WTC11 (cell line): ENCODE results near the gene KLK3. TPM values are rescaled to one million over a fixed set of nuclear protein-coding genes. Genes with fewer than 3 reads are reported as not detected.

Experiments used
- ATAC-seq: fragments of 200-7000 bp; cut with Tn5 transposase; 2 replicates; pipeline ENCODE4 v1.10.0; 2021; ENCODE audit warnings: mild to moderate bottlenecking, moderate library complexity
- CTCF ChIA-PET: fragments of 300-600 bp; sonication (Branson Sonifier 250); formaldehyde crosslinking; loops from one replicate; lab custom pipeline; 2021; ENCODE audit warnings: antibody characterized with exemption; lab: Charles Lee
- POLR2A ChIA-PET: fragments of 350-600 bp; sonication (Branson Sonifier 250); formaldehyde crosslinking; loops from one replicate; lab custom pipeline; 2021; ENCODE audit warnings: antibody characterized with exemption; lab: Charles Lee
- DNase-seq: peaks from one replicate; pipeline ENCODE4 v3.0.0; 2021; ENCODE audit warnings: low spot score
- H3K27ac Mint-ChIP-seq: 2 replicates; pipeline ENCODE4 v1.8.0; 2021; ENCODE audit warnings: mixed read lengths
- H3K27me3 Mint-ChIP-seq: 2 replicates; pipeline ENCODE4 v1.8.0; 2021; ENCODE audit warnings: low read depth, mild to moderate bottlenecking, moderate library complexity, mixed read lengths
- H3K36me3 Mint-ChIP-seq: 2 replicates; pipeline ENCODE4 v1.8.0; 2021; ENCODE audit warnings: mixed read lengths
- H3K4me1 Mint-ChIP-seq: 2 replicates; pipeline ENCODE4 v1.8.0; 2022; ENCODE audit warnings: mixed read lengths
- H3K4me3 Mint-ChIP-seq: 2 replicates; pipeline ENCODE4 v1.8.0; 2021; ENCODE audit warnings: mild to moderate bottlenecking, moderate library complexity, mixed read lengths
- H3K9me3 Mint-ChIP-seq: 2 replicates; pipeline ENCODE4 v1.8.0; 2021; ENCODE audit warnings: mixed read lengths
- CREB1 ChIP-seq: sonication (generic); formaldehyde crosslinking; IDR thresholded peaks from 2 replicates; pipeline ENCODE4 v1.8.0; 2023; ENCODE audit warnings: mild to moderate bottlenecking, missing genetic modification reagents
- E2F1 ChIP-seq: sonication (generic); formaldehyde crosslinking; IDR thresholded peaks from 2 replicates; pipeline ENCODE4 v1.8.0; 2022; ENCODE audit warnings: mild to moderate bottlenecking, missing genetic modification reagents
- E2F4 ChIP-seq: sonication (generic); formaldehyde crosslinking; IDR thresholded peaks from 2 replicates; pipeline ENCODE4 v1.8.1; 2022; ENCODE audit warnings: low read depth, mild to moderate bottlenecking, moderate library complexity, missing genetic modification reagents, borderline replicate concordance
- ERG ChIP-seq: fragments of 250-450 bp; sonication (Bioruptor Pico); IDR thresholded peaks from 2 replicates; pipeline ENCODE4 v1.8.0; 2021; ENCODE audit warnings: mild to moderate bottlenecking
- IRF1 ChIP-seq: sonication (generic); formaldehyde crosslinking; IDR thresholded peaks from 2 replicates; pipeline ENCODE4 v1.8.0; 2023; ENCODE audit warnings: missing genetic modification reagents
- MYBL2 ChIP-seq: sonication (generic); formaldehyde crosslinking; IDR thresholded peaks from 2 replicates; pipeline ENCODE4 v1.8.1; 2023; ENCODE audit warnings: mild to moderate bottlenecking, moderate library complexity, missing genetic modification reagents
- NFATC4 ChIP-seq: fragments of 250-450 bp; sonication (Bioruptor Pico); IDR thresholded peaks from 2 replicates; pipeline ENCODE4 v1.9.0; 2021; ENCODE audit warnings: mild to moderate bottlenecking
- SMAD4 ChIP-seq: sonication (generic); formaldehyde crosslinking; IDR thresholded peaks from 2 replicates; pipeline ENCODE4 v1.8.0; 2022; ENCODE audit warnings: mild to moderate bottlenecking, missing genetic modification reagents
- SP1 ChIP-seq: sonication (generic); formaldehyde crosslinking; conservative IDR thresholded peaks from 2 replicates; pipeline ENCODE4 v1.8.1; 2022; ENCODE audit warnings: missing genetic modification reagents
- TEAD1 ChIP-seq: sonication (generic); formaldehyde crosslinking; IDR thresholded peaks from 2 replicates; pipeline ENCODE4 v1.8.0; 2022; ENCODE audit warnings: mild to moderate bottlenecking, missing genetic modification reagents
- USF1 ChIP-seq: sonication (generic); formaldehyde crosslinking; IDR thresholded peaks from 2 replicates; pipeline ENCODE4 v1.8.0; 2022; ENCODE audit warnings: mild to moderate bottlenecking, missing genetic modification reagents
- ZNF138 ChIP-seq: sonication (generic); formaldehyde crosslinking; conservative IDR thresholded peaks from 2 replicates; pipeline ENCODE4 v1.8.1; 2022; ENCODE audit warnings: mild to moderate bottlenecking, moderate library complexity, missing genetic modification reagents
- ZNF232 ChIP-seq: sonication (generic); formaldehyde crosslinking; IDR thresholded peaks from 2 replicates; pipeline ENCODE4 v1.8.0; 2022; ENCODE audit warnings: mild to moderate bottlenecking, missing genetic modification reagents
- ZNF263 ChIP-seq: sonication (generic); formaldehyde crosslinking; IDR thresholded peaks from 2 replicates; pipeline ENCODE4 v1.8.1; 2022; ENCODE audit warnings: low read depth, mild to moderate bottlenecking, moderate library complexity, missing genetic modification reagents
- ZNF423 ChIP-seq: fragments of 250-450 bp; sonication (Bioruptor Pico); IDR thresholded peaks from 2 replicates; pipeline ENCODE4 v2.1.2; 2022; ENCODE audit warnings: mild to moderate bottlenecking, moderate library complexity
- total RNA-seq: library from RNA; stranded (reverse); gene quantifications from 3 replicates; pipeline ENCODE4 v1.2.3, GENCODE V29; 2021
- TF ChIP-seq, protein P1 (sequence below): fragments of 250-450 bp; sonication (Bioruptor Pico); conservative IDR thresholded peaks from 2 replicates; pipeline ENCODE4 v1.9.0; 2021; ENCODE audit warnings: mild to moderate bottlenecking
- TF ChIP-seq, protein P2 (sequence below): sonication (generic); formaldehyde crosslinking; IDR thresholded peaks from 2 replicates; pipeline ENCODE4 v1.8.1; 2023; ENCODE audit warnings: mild to moderate bottlenecking, moderate library complexity, missing genetic modification reagents
- TF ChIP-seq, protein P3 (sequence below): fragments of 250-450 bp; sonication (Bioruptor Pico); IDR thresholded peaks from 2 replicates; pipeline ENCODE4 v1.9.0; 2021; ENCODE audit warnings: moderate library complexity, mild to moderate bottlenecking, inconsistent platforms, borderline replicate concordance

The KLK3 gene
- total RNA-seq, 1 experiment from 2014 or later, result 0.13 TPM

- H3K4me1 Mint-ChIP-seq, result peaks cover 18% of the 10 kb centered on the region
- ChIA-PET POLR2A (no interaction called here), CTCF (interaction anchor here (1.2 kb wide), 2 partner anchors 73 to 181 kb away, joined by 3 to 6 read pairs; no protein-coding TSS in a partner anchor)
- H3K4me3 Mint-ChIP-seq, result peak overlapping the region; percentile 83
- TF ChIP-seq IRF1, result no peak
- no peak for TF ChIP-seq ZNF263 (CRISPR knock-in tag)
- TF ChIP-seq CREB1 (CRISPR knock-in tag), result no peak
- TF ChIP-seq, protein P1, sequence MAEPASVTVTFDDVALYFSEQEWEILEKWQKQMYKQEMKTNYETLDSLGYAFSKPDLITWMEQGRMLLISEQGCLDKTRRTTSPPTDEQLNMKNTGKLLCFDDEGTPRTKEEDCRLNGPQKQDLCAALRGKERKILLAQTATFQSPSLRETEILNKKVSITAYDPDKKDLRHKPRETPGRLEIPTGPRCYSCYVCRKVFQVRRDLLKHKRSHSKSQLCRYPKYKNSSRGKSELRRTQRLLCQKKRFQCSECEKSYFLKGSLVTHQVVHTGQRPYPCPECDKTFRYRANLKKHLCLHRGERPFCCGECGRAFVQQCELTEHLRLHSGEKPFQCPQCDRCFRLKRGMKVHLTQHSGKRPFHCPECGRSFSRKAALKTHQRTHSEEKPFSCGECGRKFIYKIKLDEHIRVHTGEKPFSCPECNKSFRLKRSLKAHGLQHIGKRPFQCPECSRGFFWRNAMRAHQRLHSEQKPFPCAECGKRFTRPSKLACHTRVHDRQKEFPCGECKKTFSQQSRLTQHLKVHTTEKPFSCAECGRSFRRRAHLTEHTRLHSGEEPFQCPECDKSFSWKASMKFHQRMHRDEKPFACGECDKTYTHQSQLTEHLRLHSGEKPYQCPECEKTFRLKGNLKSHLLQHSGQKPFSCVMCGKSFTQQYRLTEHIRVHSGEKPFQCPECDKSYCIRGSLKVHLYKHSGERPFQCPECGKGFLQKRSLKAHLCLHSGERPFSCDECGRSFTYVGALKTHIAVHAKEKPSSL, result no peak
- TF ChIP-seq, protein P2, sequence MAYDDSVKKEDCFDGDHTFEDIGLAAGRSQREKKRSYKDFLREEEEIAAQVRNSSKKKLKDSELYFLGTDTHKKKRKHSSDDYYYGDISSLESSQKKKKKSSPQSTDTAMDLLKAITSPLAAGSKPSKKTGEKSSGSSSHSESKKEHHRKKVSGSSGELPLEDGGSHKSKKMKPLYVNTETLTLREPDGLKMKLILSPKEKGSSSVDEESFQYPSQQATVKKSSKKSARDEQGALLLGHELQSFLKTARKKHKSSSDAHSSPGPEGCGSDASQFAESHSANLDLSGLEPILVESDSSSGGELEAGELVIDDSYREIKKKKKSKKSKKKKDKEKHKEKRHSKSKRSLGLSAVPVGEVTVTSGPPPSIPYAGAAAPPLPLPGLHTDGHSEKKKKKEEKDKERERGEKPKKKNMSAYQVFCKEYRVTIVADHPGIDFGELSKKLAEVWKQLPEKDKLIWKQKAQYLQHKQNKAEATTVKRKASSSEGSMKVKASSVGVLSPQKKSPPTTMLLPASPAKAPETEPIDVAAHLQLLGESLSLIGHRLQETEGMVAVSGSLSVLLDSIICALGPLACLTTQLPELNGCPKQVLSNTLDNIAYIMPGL (CRISPR knock-in tag), result no peak
- TF ChIP-seq SP1 (CRISPR knock-in tag), result no peak
- TF ChIP-seq ERG (CRISPR knock-in tag), result no peak
- TF ChIP-seq ZNF138 (CRISPR knock-in tag), result no peak
- no peak for TF ChIP-seq NFATC4 (CRISPR knock-in tag)
- no peak for TF ChIP-seq ZNF232 (CRISPR knock-in tag)
- no peak for TF ChIP-seq E2F1 (CRISPR knock-in tag)
- TF ChIP-seq E2F4, result no peak
- no peak for TF ChIP-seq SMAD4
- no peak for TF ChIP-seq MYBL2 (CRISPR knock-in tag)
- no peak for TF ChIP-seq USF1
- no peak for TF ChIP-seq ZNF423
- no peak for TF ChIP-seq TEAD1 (CRISPR knock-in tag)
- TF ChIP-seq, protein P3, sequence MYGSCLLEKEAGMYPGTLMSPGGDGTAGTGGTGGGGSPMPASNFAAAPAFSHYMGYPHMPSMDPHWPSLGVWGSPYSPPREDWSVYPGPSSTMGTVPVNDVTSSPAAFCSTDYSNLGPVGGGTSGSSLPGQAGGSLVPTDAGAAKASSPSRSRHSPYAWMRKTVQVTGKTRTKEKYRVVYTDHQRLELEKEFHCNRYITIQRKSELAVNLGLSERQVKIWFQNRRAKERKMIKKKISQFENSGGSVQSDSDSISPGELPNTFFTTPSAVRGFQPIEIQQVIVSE (CRISPR knock-in tag), result no peak
- H3K27me3 Mint-ChIP-seq, result peaks cover 69% of the 10 kb centered on the region
- no peaks in the 10 kb centered on the region for H3K9me3 Mint-ChIP-seq
- H3K36me3 Mint-ChIP-seq, result no peaks in the 10 kb centered on the region
- H3K27ac Mint-ChIP-seq, result no peak overlapping the region
- DNase-seq (peak; percentile 41), ATAC-seq (peak; percentile 12)
Measured at GRCh38 chr19:50836543-50837195, 18.0 kb upstream of the KLK3 start.
